Keratinocyte (primary cell): Measurements from ENCODE around the gene TBC1D10B. TPM values are rescaled to one million over a fixed set of nuclear protein-coding genes. Genes with fewer than 3 reads are reported as not detected.

Experiments used
- DNase-seq: peaks from one replicate; pipeline ENCODE4 v3.0.0-alpha.2; 2011; ENCODE audit warnings: low read depth, missing footprints, low spot score
- FAIRE-seq: peaks from 2 replicates; lab custom pipeline; 2011; peaks lifted over from hg19 to GRCh38; lab: Jason Lieb, UNC
- H2AFZ ChIP-seq: 2 replicates; pipeline ENCODE4 v1.6.0; 2012; ENCODE audit warnings: low read length, control low read depth, inconsistent platforms; ENCODE audit not compliant: control insufficient read depth
- H3K27ac ChIP-seq: 2 replicates; pipeline ENCODE4 v1.5.1; 2011; ENCODE audit warnings: low read length; ENCODE audit not compliant: control insufficient read depth, insufficient read depth
- H3K27me3 ChIP-seq: 3 replicates; pipeline ENCODE4 v1.6.0; 2011; ENCODE audit warnings: low read length; ENCODE audit not compliant: control insufficient read depth, insufficient read depth; ENCODE audit errors: extremely low read depth
- H3K36me3 ChIP-seq, 2 experiments: 2 replicates in 1 of 2; 3 replicates in 1 of 2; pipeline ENCODE4 v1.5.1; 2011; ENCODE audit warnings: low read length in 2 of 2, mild to moderate bottlenecking in 1 of 2; ENCODE audit not compliant: control insufficient read depth in 2 of 2, insufficient read depth in 2 of 2; ENCODE audit errors: extremely low read depth in 1 of 2
- H3K4me1 ChIP-seq: 3 replicates; pipeline ENCODE4 v1.5.1; 2011; ENCODE audit warnings: low read length; ENCODE audit not compliant: control insufficient read depth, insufficient read depth; ENCODE audit errors: extremely low read depth
- H3K4me2 ChIP-seq: 3 replicates; pipeline ENCODE4 v1.6.0; 2011; ENCODE audit warnings: low read depth, low read length; ENCODE audit not compliant: control insufficient read depth, insufficient read depth; ENCODE audit errors: extremely low read depth
- H3K4me3 ChIP-seq, 3 experiments: fragments of 200-600 bp in 1 of 3; sonication (generic) in 1 of 3; 2 replicates in 2 of 3; 3 replicates in 1 of 3; pipeline ENCODE4 v1.5.1; 2011 to 2016; ENCODE audit warnings: low read length in 3 of 3, mild to moderate bottlenecking in 3 of 3, control low read depth in 2 of 3, inconsistent platforms in 1 of 3, low read depth in 1 of 3, mixed read lengths in 1 of 3, mixed run types in 1 of 3, moderate library complexity in 1 of 3; ENCODE audit not compliant: control insufficient read depth in 2 of 3, insufficient read depth in 2 of 3; ENCODE audit errors: extremely low read depth in 1 of 3
- H3K79me2 ChIP-seq: 2 replicates; pipeline ENCODE4 v1.6.0; 2012; ENCODE audit warnings: low read length; ENCODE audit not compliant: control insufficient read depth, insufficient read depth
- H3K9ac ChIP-seq: 3 replicates; pipeline ENCODE4 v1.6.0; 2011; ENCODE audit warnings: low read length; ENCODE audit not compliant: control insufficient read depth, insufficient read depth; ENCODE audit errors: extremely low read depth
- H3K9me1 ChIP-seq: 3 replicates; pipeline ENCODE4 v1.6.0; 2011; ENCODE audit warnings: low read length; ENCODE audit not compliant: control insufficient read depth, insufficient read depth; ENCODE audit errors: extremely low read depth
- H3K9me3 ChIP-seq: 2 replicates; pipeline ENCODE4 v1.5.1; 2012; ENCODE audit warnings: low read depth, low read length; ENCODE audit not compliant: control insufficient read depth
- H4K20me1 ChIP-seq: 3 replicates; pipeline ENCODE4 v1.6.0; 2011; ENCODE audit warnings: low read length; ENCODE audit not compliant: control insufficient read depth, insufficient read depth; ENCODE audit errors: extremely low read depth
- EZH2 ChIP-seq: IDR thresholded peaks from one replicate; pipeline ENCODE4 v1.6.1; 2012; ENCODE audit warnings: inconsistent platforms, mild to moderate bottlenecking, low read length, moderate library complexity
- dilution Hi-C: fragments of 300-500 bp; cut with MboI; formaldehyde crosslinking; loops from one replicate; pipeline ENCODE4 v1.7.0; 2020; ENCODE audit warnings: low sequenced_read_pairs; ENCODE audit not compliant: extremely low pct_ligation_motif_present
- polyA plus RNA-seq, 5 experiments: library from polyadenylated mRNA; depleted of rRNA in 3 of 5; stranded (reverse) in 3 of 5; stranded (forward) in 1 of 5; unstranded in 1 of 5; fragments of >200 nt; gene quantifications; 1 replicate in 1 of 5; 2 replicates in 3 of 5; 3 replicates in 1 of 5; pipeline versions ENCODE4 v1.2.1 to v1.2.3, GENCODE V29; 2011 to 2012; ENCODE audit warnings: missing spikeins in 2 of 5, low read depth in 1 of 5, low replicate concordance in 1 of 5
- TF ChIP-seq, protein P1 (sequence below), 3 experiments: IDR thresholded peaks in 1 of 3; conservative IDR thresholded peaks in 1 of 3; optimal IDR thresholded peaks in 1 of 3; 2 replicates in 2 of 3; 3 replicates in 1 of 3; pipeline versions ENCODE3 to v1.5.1; 2011; ENCODE audit warnings: low read length in 3 of 3, mild to moderate bottlenecking in 3 of 3, moderate library complexity in 2 of 3, control low read depth in 1 of 3, inconsistent platforms in 1 of 3; ENCODE audit not compliant: insufficient read depth in 2 of 3; ENCODE audit errors: extremely low read depth in 1 of 3

TBC1D10B gene
- polyA plus RNA-seq, 1 donor (not counting 4 experiments of a cell fraction or from before 2014, with no cell fraction given): 8.6 TPM

DNA sequence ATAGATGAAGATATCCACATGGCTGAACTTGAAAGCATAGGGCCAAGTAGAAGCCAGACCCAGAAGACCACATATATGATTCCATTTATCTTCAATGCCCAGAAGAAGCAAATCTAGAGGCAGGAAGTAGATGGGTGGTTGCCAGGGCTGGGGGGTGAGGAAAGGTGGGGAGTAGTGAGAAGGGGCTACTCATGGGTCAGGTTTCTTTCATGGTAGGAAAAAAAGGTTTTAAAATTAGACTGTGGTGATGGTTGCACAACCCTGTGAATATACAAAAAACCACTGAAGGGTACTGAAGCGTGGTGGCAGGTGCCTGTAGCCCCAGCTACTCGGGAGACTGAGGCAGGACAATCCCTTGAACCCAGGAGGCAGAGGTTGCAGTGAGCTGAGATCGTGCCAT, 20.6 kb downstream of the TBC1D10B start:
- H3K9me1 ChIP-seq: no peaks in the 10 kb centered on the region
- no peaks in the 10 kb centered on the region for H3K27me3 ChIP-seq
- H3K27ac ChIP-seq: no peak overlapping the region
- H4K20me1 ChIP-seq: no peaks in the 10 kb centered on the region
- no peak overlapping the region for H3K4me3 ChIP-seq
- DNase-seq (no peak), FAIRE-seq (no peak)
- dilution Hi-C loops: no loop called here
- no peak overlapping the region for H2AFZ ChIP-seq
- peaks cover 24 to 34% of the 10 kb centered on the region in 2 experiments for H3K36me3 ChIP-seq
- peaks cover 27% of the 10 kb centered on the region for H3K79me2 ChIP-seq
- no peaks in the 10 kb centered on the region for H3K9me3 ChIP-seq
- no peak overlapping the region for H3K4me2 ChIP-seq
- no peak for TF ChIP-seq EZH2
- TF ChIP-seq, protein P1, sequence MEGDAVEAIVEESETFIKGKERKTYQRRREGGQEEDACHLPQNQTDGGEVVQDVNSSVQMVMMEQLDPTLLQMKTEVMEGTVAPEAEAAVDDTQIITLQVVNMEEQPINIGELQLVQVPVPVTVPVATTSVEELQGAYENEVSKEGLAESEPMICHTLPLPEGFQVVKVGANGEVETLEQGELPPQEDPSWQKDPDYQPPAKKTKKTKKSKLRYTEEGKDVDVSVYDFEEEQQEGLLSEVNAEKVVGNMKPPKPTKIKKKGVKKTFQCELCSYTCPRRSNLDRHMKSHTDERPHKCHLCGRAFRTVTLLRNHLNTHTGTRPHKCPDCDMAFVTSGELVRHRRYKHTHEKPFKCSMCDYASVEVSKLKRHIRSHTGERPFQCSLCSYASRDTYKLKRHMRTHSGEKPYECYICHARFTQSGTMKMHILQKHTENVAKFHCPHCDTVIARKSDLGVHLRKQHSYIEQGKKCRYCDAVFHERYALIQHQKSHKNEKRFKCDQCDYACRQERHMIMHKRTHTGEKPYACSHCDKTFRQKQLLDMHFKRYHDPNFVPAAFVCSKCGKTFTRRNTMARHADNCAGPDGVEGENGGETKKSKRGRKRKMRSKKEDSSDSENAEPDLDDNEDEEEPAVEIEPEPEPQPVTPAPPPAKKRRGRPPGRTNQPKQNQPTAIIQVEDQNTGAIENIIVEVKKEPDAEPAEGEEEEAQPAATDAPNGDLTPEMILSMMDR (optimal IDR thresholded peaks at IDR 0.05 in 1 of 3, IDR thresholded peaks at IDR 0.05 in 1 of 3, conservative IDR thresholded peaks at IDR 0.05 in 1 of 3; ENCODE audit: extremely low read depth in 1 of 3, insufficient read depth in 2 of 3, low read length in 3 of 3): no peak
- peaks cover 6% of the 10 kb centered on the region for H3K4me1 ChIP-seq
- no peak overlapping the region for H3K9ac ChIP-seq

DNA sequence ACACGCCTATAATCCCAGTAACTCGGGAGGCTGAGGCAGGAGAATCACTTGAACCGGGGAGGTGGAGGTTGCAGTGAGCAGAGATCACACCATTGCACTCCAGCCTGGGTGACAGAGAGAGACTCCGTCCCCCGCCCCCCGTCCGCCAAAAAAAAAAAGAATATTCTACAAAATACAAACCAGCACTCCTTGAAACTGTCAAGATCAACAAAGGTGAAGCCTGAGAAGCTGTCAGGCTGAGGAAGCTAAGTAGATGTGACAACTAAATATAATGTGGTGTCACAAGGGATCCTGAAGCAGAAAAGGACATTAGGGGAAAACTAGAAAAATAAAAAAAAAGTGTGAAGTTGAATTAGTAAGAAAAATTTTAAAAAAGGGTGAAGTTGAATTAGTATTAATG, 21.4 kb downstream of the TBC1D10B start:
- Histone ChIP-seq H3K27me3 (no peaks in the 10 kb centered on the region), H4K20me1 (no peaks in the 10 kb centered on the region), H3K4me2 (no peak overlapping the region), H2AFZ (no peak overlapping the region), H3K79me2 (peaks cover 19% of the 10 kb centered on the region), H3K4me1 (peaks cover 2% of the 10 kb centered on the region), H3K9me1 (no peaks in the 10 kb centered on the region), H3K9ac (no peak overlapping the region), H3K36me3 (peaks cover 24 to 34% of the 10 kb centered on the region in 2 experiments), H3K9me3 (no peaks in the 10 kb centered on the region), H3K4me3 (no peak overlapping the region), H3K27ac (no peak overlapping the region)
- TF ChIP-seq, protein P1 (optimal IDR thresholded peaks at IDR 0.05 in 1 of 3, IDR thresholded peaks at IDR 0.05 in 1 of 3, conservative IDR thresholded peaks at IDR 0.05 in 1 of 3; ENCODE audit: extremely low read depth in 1 of 3, insufficient read depth in 2 of 3, low read length in 3 of 3): no peak
- dilution Hi-C loops: no loop called here
- DNase-seq (no peak), FAIRE-seq (no peak)
